Measurements from ENCODE around the gene ARMC8. TPM values are rescaled to one million over a fixed set of nuclear protein-coding genes. Genes with fewer than 3 reads are reported as not detected.

ARMC8 gene
- polyA plus RNA-seq, 2 of the 4 experiments (the other 2 are of a cell fraction), result 25.6 to 45.7 TPM

GRCh38 chr3:138197524-138197923, 10.4 kb downstream of the ARMC8 start:
- H3K27ac ChIP-seq, result no peak overlapping the region
- FAIRE-seq, result no peak
- no peak overlapping the region for H3K4me3 ChIP-seq
- H3K4me1 ChIP-seq, result no peaks in the 10 kb centered on the region
- CTCF ChIA-PET, result no interaction called here
- POLR2A ChIA-PET, result interaction anchor here (1.5 kb wide), 1 partner anchor 10 kb away, joined by 3 read pairs; the partner anchor contains the start of gene ARMC8
- no peak for ATAC-seq
- H3K9me3 ChIP-seq, result no peaks in the 10 kb centered on the region
- no peak overlapping the region for H3K4me2 ChIP-seq
- DNase-seq (ENCODE audit: low read depth in 1 of 2, low spot score in 1 of 2), result no peak
- TF ChIP-seq NFE2L2 (conservative IDR thresholded peaks at IDR 0.05; ENCODE audit: low read length), result no peak
- no peak for TF ChIP-seq CHD2 (IDR thresholded peaks at IDR 0.05; ENCODE audit: low read length, partially characterized antibody)
- TF ChIP-seq MAZ (IDR thresholded peaks at IDR 0.05; ENCODE audit: borderline replicate concordance, low read depth, low read length), result no peak
- no peak for TF ChIP-seq GATA3 (IDR thresholded peaks at IDR 0.05; ENCODE audit: borderline replicate concordance)
- TF ChIP-seq TFCP2L1 (CRISPR knock-in tag; IDR thresholded peaks at IDR 0.05), result no peak
- TF ChIP-seq ZC3H11A (IDR thresholded peaks at IDR 0.05), result no peak
- no peak for TF ChIP-seq FOXS1 (CRISPR knock-in tag; IDR thresholded peaks at IDR 0.05)
- WGBS (ENCODE audit: missing lambda C conversion rate), result 89% methylated on average over 1 of the region's 1 CpG

GRCh38 chr3:138199851-138200250, 12.8 kb downstream of the ARMC8 start:
- ATAC-seq, result no peak
- TF ChIP-seq HDAC2 (IDR thresholded peaks at IDR 0.05) (no peak), HEYL (CRISPR knock-in tag; IDR thresholded peaks at IDR 0.05) (no peak), NPAS2 (CRISPR knock-in tag; IDR thresholded peaks at IDR 0.05; ENCODE audit: borderline replicate concordance) (no peak), POLR2A (IDR thresholded peaks at IDR 0.05; ENCODE audit: low read length) (no peak), EHMT2 (IDR thresholded peaks at IDR 0.05; ENCODE audit: low read depth) (no peak), ZC3H11A (IDR thresholded peaks at IDR 0.05) (no peak), HOXB5 (CRISPR knock-in tag; IDR thresholded peaks at IDR 0.05) (no peak)
- TF ChIP-seq, protein P1, sequence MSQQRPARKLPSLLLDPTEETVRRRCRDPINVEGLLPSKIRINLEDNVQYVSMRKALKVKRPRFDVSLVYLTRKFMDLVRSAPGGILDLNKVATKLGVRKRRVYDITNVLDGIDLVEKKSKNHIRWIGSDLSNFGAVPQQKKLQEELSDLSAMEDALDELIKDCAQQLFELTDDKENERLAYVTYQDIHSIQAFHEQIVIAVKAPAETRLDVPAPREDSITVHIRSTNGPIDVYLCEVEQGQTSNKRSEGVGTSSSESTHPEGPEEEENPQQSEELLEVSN (IDR thresholded peaks at IDR 0.05; ENCODE audit: borderline replicate concordance, low read depth), result no peak
- Histone ChIP-seq H3K4me3 (no peak overlapping the region), H3K9me3 (no peaks in the 10 kb centered on the region), H3K27ac (no peak overlapping the region), H3K4me1 (no peaks in the 10 kb centered on the region), H3K4me2 (no peak overlapping the region)
- DNase-seq (ENCODE audit: low read depth in 1 of 2, low spot score in 1 of 2), result no peak
- ChIA-PET POLR2A (no interaction called here), CTCF (no interaction called here)
- no peak for FAIRE-seq
- WGBS (ENCODE audit: missing lambda C conversion rate), result 86% methylated on average over 2 of the region's 2 CpGs

DNA sequence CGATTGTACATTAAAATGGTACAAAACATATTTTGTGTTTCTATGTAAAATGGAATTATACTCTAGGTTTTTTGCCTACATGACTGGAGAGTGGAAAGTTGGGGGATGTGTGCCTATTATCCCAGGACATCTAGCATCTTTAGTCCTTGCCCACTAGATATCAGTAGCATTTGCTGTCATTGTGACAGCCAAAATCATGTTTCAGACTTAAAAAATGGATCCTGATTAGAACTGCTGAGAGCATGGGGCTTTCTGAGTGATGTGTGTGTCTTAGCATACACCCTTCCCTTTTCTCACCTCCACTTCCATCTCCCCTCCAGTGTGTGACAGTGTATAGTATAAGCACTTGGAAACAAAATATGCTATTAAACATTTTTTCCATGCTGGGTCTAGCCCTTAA, 13.3 kb downstream of the ARMC8 start:
- ChIA-PET CTCF (interaction anchor here (0.6 kb wide), 1 partner anchor 17 kb away, joined by 3 read pairs; no protein-coding TSS in a partner anchor), POLR2A (no interaction called here)

DNA sequence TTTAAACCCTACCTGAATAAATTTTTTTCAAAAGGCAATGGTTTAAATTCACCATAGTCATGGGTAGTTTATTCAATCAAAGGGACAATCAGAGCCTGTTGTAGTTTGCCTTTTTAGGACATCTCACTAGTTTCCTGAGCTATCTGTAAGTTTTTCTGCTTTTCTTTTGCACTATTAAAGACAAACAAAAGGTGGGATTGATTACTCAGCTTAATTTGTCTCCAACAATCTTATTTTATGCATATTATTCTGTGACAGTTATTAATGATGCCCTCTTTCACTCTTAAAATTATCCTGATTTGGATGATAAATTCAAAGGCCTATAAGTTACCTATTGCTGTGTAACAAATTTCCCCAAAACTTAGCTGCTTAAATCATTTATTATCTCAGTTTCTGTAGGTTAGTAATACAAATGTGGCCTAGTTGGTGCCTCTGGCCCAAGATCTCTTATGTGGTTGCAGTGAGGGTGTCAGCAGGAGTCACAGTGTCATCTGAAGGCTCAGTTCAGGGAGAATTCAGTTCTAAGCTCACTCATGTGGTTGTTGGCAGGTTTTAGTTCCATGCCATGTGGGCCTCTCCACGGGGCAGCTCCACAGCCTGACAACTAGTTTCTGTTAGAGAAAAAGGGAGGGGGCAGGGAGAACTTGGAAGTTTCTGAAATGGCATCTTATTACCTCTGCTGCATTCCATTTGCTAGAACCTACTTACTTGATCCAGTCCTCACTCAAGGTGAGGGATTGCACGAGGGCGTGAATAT, 16.0 kb downstream of the ARMC8 start:
- no peak for FAIRE-seq
- TF ChIP-seq CBX2 (IDR thresholded peaks at IDR 0.05; ENCODE audit: borderline replicate concordance, low read depth) (no peak), CEBPB (IDR thresholded peaks at IDR 0.05) (no peak), RNF2 (IDR thresholded peaks at IDR 0.05; ENCODE audit: borderline replicate concordance, low read depth) (no peak), FOSB (CRISPR knock-in tag; IDR thresholded peaks at IDR 0.05) (no peak), SMC3 (IDR thresholded peaks at IDR 0.05) (no peak)
- no peak for DNase-seq (ENCODE audit: low read depth in 1 of 2, low spot score in 1 of 2)
- H3K4me3 ChIP-seq, result no peak overlapping the region
- no peaks in the 10 kb centered on the region for H3K4me1 ChIP-seq
- no peak for ATAC-seq
- WGBS (ENCODE audit: missing lambda C conversion rate), result 94% methylated on average over 3 of the region's 3 CpGs
- no peaks in the 10 kb centered on the region for H3K9me3 ChIP-seq
- CTCF ChIA-PET, result no interaction called here
- POLR2A ChIA-PET, result no interaction called here
- H3K27ac ChIP-seq, result no peak overlapping the region
- H3K4me2 ChIP-seq, result no peak overlapping the region

More for the DNA sequence above, 13.3 kb downstream of the ARMC8 start:
- Histone ChIP-seq H3K9me3 (no peaks in the 10 kb centered on the region), H3K4me1 (no peaks in the 10 kb centered on the region), H3K4me3 (no peak overlapping the region), H3K27ac (no peak overlapping the region), H3K4me2 (no peak overlapping the region)
- no peak for ATAC-seq
- TF ChIP-seq CHD2 (IDR thresholded peaks at IDR 0.05; ENCODE audit: low read length, partially characterized antibody) (no peak), KDM5A (IDR thresholded peaks at IDR 0.05) (no peak), FOXS1 (CRISPR knock-in tag; IDR thresholded peaks at IDR 0.05) (no peak), ZSCAN20 (CRISPR knock-in tag; IDR thresholded peaks at IDR 0.05) (no peak), ESRRA (IDR thresholded peaks at IDR 0.05; ENCODE audit: borderline replicate concordance, low read length) (no peak)
- DNase-seq (ENCODE audit: low read depth in 1 of 2, low spot score in 1 of 2), result no peak
- 89% methylated on average over 1 of the region's 1 CpG for WGBS (ENCODE audit: missing lambda C conversion rate)
- FAIRE-seq, result no peak
